Activated naive CD8-positive, alpha-beta T cell (primary cell): ENCODE results near the gene TBRG4.

Experiments used
- H3K27ac Mint-ChIP-seq: one replicate; pipeline ENCODE4 v1.8.0; 2021; ENCODE audit warnings: mixed read lengths
- H3K27me3 Mint-ChIP-seq: one replicate; pipeline ENCODE4 v1.8.0; 2021; ENCODE audit warnings: mixed read lengths
- H3K36me3 Mint-ChIP-seq: one replicate; pipeline ENCODE4 v1.8.0; 2021; ENCODE audit warnings: mixed read lengths
- H3K4me1 Mint-ChIP-seq: one replicate; pipeline ENCODE4 v1.8.0; 2021; ENCODE audit warnings: low read depth, mixed read lengths
- H3K4me3 Mint-ChIP-seq: one replicate; pipeline ENCODE4 v1.8.0; 2021; ENCODE audit warnings: mild to moderate bottlenecking, mixed read lengths
- H3K9me3 Mint-ChIP-seq: one replicate; pipeline ENCODE4 v1.8.0; 2021; ENCODE audit warnings: low read depth, mixed read lengths

The TBRG4 gene

DNA sequence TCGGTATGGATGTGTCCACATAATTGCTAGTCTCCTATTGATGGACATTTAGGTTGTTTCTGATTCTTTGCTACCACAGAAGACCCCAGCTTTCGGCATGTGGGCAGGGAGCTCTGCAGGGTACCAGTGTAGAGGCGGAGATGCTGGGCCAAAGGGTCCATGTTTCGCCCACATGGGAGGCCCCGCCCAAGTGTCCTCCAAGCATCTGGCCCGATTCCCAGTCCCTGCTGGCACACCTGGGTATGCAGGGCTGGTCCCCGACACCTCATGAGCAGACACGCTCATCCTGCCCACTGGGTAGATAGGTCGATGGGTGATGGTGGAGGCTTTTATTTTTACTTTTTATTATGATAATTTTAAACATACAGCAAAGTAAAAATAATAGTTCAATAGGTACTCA, 19.4 kb upstream of the TBRG4 start:
- no peak overlapping the region for H3K27ac Mint-ChIP-seq
- H3K36me3 Mint-ChIP-seq = no peaks in the 10 kb centered on the region
- no peaks in the 10 kb centered on the region for H3K9me3 Mint-ChIP-seq
- H3K27me3 Mint-ChIP-seq = no peaks in the 10 kb centered on the region
- H3K4me1 Mint-ChIP-seq = peaks cover 4% of the 10 kb centered on the region
- no peak overlapping the region for H3K4me3 Mint-ChIP-seq

DNA sequence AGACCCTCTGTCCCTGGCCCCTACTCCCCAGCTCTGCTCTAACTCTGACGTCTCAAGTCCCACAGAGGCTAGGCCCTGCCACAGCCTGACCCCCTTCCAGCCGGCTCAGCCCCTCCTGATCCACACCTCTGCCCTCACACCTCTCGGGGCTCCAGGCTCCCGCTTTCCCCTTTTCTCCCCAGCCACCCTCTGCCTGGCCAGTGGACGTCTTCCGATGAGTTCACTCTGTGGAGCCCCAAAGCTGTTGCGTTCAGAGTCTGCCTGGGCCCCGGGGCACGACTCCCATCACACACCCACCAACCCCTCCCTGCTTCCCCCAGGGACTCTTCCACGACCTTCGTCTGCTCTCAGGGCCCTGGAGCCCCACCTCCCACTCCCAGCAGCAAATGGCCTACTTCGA, 18.4 kb upstream of the TBRG4 start:
- Mint-ChIP-seq H3K36me3 (no peaks in the 10 kb centered on the region), H3K9me3 (no peaks in the 10 kb centered on the region), H3K27ac (no peak overlapping the region), H3K4me3 (no peak overlapping the region), H3K27me3 (no peaks in the 10 kb centered on the region), H3K4me1 (no peaks in the 10 kb centered on the region)

DNA sequence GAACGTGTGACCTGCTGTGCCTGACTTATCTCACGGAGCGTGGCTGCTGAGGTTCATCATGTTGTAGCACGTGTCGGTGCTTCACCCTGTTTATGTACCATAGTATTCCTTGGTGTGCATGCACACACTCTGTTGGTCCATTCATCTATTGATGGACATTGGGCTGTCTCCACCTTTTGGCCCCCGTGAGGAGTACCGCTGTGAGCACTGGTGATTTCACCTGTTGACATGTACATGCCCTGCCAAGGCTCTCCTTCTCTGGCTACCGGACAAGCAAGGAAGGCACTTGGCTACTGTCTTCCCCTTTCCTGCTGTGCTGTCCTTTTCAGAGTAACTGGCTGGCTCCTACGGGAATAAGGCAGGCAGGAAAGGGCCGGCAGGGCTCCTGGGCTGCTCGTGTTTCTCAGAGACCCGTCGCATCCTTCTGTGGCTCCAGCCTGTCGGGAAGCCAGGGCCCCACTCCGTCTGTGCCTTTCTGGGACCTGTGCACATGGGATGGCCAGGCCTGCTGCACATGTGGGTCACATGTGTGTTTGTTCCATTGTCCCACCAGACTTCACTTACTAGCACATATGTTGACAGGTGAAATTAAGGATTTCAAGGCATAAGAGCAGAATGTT, 17.8 kb upstream of the TBRG4 start:
- Mint-ChIP-seq H3K4me3 (no peak overlapping the region), H3K27me3 (no peaks in the 10 kb centered on the region), H3K4me1 (no peaks in the 10 kb centered on the region), H3K9me3 (no peaks in the 10 kb centered on the region), H3K27ac (no peak overlapping the region), H3K36me3 (no peaks in the 10 kb centered on the region)

DNA sequence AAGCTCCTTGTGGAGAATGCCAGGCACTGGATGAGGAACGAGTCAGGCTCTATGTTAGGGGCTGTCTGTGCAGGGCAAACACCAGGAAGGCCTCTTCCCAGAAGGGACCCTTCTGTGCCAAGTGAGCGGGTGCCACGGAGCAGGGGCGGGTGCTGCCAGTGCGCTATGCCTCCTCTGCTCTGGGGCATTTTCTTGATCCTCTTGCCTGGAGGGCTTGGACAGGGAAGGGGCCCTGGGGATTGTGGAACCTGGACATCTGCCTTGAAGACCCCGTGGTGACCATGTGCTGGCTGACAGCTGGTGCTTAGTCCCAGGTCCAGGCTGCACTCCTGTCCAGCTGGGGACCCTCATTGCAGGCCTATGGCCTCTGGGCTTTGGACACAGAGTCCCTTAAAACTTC, 15.4 kb upstream of the TBRG4 start:
- H3K4me1 Mint-ChIP-seq = peaks cover 14% of the 10 kb centered on the region
- H3K9me3 Mint-ChIP-seq = no peaks in the 10 kb centered on the region
- no peaks in the 10 kb centered on the region for H3K36me3 Mint-ChIP-seq
- no peaks in the 10 kb centered on the region for H3K27me3 Mint-ChIP-seq
- no peak overlapping the region for H3K27ac Mint-ChIP-seq
- H3K4me3 Mint-ChIP-seq = no peak overlapping the region

DNA sequence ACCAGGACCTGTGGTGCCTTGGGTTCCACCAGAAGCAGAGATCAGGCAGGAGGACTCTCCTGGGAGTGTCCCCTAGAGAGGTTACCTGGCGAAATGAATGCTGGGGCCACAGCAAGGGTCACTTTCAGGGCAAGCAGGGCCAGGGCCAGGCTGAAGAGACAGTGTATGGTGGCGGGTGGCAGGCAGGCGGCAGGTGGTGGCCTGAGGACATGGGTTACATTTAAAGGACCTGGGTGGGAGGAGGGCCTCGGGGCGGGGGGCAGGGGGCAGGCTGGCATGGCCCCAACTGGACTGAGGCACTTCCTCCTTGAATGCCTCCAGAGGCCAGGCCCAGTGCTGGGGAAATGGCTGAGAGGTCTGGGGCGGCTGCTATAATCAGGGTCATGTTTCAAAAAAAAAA, 14.7 kb upstream of the TBRG4 start:
- H3K36me3 Mint-ChIP-seq = no peaks in the 10 kb centered on the region

DNA sequence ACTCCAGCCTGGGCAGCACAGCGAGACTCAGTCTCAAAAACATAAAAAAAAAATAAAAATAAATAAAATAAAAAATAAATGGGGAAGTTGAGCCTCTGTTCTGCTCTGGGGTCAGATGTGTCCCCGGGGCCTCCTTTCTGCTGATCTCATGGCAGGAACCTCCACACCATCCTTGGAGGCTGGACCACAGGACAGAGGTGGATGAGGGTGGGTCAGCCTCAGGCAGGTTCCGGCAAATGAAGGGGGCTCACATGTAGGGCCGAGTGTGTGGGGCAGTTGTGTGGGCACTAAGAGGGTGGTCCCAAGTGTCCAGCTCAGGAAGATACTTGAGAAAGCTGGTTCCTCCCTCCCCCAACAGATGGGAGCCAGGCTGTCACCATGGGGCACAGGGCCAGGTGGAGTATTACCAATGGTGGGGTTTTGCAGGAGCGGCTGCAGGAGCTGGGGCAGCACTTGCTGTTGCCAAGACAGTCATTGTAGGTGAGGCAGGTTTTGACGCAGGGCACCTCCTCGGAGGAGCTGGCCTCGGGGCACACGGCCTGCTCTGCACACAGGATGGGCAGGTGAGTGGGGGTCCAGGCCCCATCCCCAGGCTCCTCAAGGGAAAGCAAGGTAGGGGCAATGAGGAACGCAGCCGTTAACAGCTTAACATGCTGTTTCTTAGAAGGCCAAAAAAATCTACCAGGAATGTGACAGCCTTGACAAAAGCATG, 13.9 kb upstream of the TBRG4 start:
- no peak overlapping the region for H3K4me3 Mint-ChIP-seq
- H3K4me1 Mint-ChIP-seq = peaks cover 14% of the 10 kb centered on the region
- no peak overlapping the region for H3K27ac Mint-ChIP-seq
- no peaks in the 10 kb centered on the region for H3K9me3 Mint-ChIP-seq
- H3K27me3 Mint-ChIP-seq = no peaks in the 10 kb centered on the region
- no peaks in the 10 kb centered on the region for H3K36me3 Mint-ChIP-seq

More for the DNA sequence above, 14.7 kb upstream of the TBRG4 start:
- H3K4me1 Mint-ChIP-seq = peaks cover 14% of the 10 kb centered on the region
- H3K27ac Mint-ChIP-seq = no peak overlapping the region
- no peak overlapping the region for H3K4me3 Mint-ChIP-seq
- H3K27me3 Mint-ChIP-seq = no peaks in the 10 kb centered on the region
- no peaks in the 10 kb centered on the region for H3K9me3 Mint-ChIP-seq

DNA sequence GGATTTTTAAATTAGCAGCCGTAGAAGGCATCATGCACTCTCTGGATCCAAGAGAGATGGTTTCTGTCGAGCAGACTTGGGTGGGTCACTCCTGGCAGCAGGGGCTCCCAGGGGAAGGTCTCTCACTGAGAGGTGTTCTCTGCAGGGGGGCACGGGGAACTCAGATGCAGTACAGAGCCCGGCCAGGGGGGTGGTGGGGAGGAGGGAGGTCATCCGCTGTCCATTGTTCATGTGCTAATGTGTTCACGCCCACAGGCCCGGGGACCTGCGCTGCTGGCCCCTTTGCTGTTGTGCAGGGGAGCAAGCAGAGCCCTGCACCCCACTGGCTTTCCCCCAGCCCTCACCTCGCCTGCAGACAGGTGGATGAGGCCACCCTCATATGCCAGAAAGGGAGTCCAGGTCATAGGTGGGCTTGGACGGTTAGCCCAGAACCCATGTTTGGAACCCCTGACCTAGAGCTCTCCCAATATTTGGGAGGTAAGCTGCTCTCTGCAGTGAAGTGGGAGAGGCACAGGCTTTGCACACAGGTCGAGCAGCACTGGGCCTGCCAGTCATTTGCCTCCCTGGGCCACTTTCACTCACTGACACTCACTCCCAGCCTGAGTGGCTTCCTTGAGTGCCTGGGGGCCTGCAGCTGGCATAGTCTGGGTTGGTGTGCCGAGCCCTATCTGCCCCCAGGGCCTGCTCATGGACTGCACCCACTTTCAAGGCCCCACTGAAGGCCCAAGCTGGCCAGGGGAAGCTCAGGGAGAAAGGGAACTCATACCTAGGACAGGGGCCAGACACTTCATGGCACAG, 12.6 kb upstream of the TBRG4 start:
- Mint-ChIP-seq H3K4me3 (no peak overlapping the region), H3K36me3 (no peaks in the 10 kb centered on the region), H3K9me3 (no peaks in the 10 kb centered on the region), H3K27ac (no peak overlapping the region), H3K4me1 (peaks cover 14% of the 10 kb centered on the region), H3K27me3 (peaks cover 3% of the 10 kb centered on the region)

DNA sequence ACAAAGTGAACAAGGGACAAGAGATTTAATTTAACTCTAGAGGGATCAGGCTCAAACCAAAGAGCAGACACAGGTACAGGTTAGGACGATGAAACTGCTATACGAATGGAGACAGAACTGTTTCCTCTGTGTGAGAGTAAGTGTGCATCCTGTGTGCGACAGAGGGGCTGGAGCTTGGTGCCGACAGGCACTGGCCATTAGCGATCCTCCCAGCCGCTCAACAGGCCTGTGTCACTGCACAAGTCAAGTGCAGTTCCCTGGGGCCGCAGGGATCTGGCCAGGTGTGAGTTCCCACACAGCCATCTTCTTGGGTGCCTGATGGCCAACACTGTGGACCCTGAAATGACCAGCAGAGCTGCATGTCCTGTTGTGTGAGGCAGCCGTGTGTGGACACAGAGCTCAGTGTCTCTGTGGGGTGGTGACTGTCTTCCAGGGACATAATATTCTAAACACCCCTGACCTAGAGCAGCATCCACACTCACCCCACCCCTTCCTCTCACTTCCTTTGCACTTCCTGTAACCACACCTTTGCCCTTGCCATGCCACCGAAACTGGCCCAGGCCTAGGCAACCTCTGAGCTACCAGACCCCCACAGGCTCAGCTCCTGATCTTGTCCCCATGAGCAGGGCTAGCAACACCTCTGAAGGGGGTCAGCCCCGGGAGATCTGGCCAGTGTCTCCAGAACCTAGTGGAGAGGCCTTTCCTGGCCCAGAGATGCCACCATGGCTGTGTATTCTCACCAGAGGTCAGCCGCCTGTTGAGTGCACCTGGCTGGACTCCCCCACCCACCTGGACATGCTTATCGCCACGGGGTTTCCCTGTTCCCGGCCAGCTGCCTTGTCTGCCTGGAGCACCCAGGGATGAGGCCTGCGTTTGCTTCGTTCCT, 11.7 kb upstream of the TBRG4 start:
- Mint-ChIP-seq H3K4me3 (peak overlapping the region; percentile 40), H3K27me3 (peaks cover 4% of the 10 kb centered on the region), H3K4me1 (peaks cover 14% of the 10 kb centered on the region)

GRCh38 chr7:45119550-45119949, 8.1 kb upstream of the TBRG4 start:
- Mint-ChIP-seq H3K27ac (no peak overlapping the region), H3K4me3 (no peak overlapping the region), H3K4me1 (peaks cover 14% of the 10 kb centered on the region), H3K36me3 (no peaks in the 10 kb centered on the region), H3K27me3 (peaks cover 4% of the 10 kb centered on the region), H3K9me3 (no peaks in the 10 kb centered on the region)

More for the DNA sequence above, 11.7 kb upstream of the TBRG4 start:
- Mint-ChIP-seq H3K9me3 (no peaks in the 10 kb centered on the region), H3K27ac (peak overlapping the region; percentile 80), H3K36me3 (no peaks in the 10 kb centered on the region)

GRCh38 chr7:45118889-45119331, 7.4 kb upstream of the TBRG4 start:
- Mint-ChIP-seq H3K4me1 (peaks cover 14% of the 10 kb centered on the region), H3K36me3 (no peaks in the 10 kb centered on the region), H3K4me3 (no peak overlapping the region), H3K9me3 (no peaks in the 10 kb centered on the region), H3K27me3 (peaks cover 4% of the 10 kb centered on the region), H3K27ac (no peak overlapping the region)

DNA sequence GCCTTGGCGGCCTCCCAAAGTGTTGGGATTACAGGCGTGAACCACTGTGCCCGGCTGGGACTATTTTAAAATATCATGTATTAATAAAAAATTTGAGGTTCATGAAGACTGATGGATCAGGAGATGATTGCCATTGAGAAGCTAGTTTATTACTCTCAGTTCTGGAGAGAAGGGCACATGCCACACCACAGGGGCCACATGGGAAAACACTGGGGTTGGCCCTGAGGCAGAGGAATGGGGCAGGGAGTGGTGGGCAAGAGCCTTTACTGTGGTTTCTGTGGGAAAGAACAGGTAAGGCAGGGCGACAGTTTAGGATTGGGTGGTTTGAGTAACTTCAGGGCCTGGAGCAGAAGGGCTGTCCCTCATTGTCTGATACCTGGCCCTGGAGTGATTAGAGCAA, 6.8 kb upstream of the TBRG4 start:
- no peak overlapping the region for H3K27ac Mint-ChIP-seq
- no peaks in the 10 kb centered on the region for H3K9me3 Mint-ChIP-seq
- H3K36me3 Mint-ChIP-seq = no peaks in the 10 kb centered on the region
- H3K4me1 Mint-ChIP-seq = peaks cover 9% of the 10 kb centered on the region
- peaks cover 4% of the 10 kb centered on the region for H3K27me3 Mint-ChIP-seq
- H3K4me3 Mint-ChIP-seq = no peak overlapping the region

- H3K27me3 Mint-ChIP-seq = peaks cover 4% of the 10 kb centered on the region
- H3K4me1 Mint-ChIP-seq = peaks cover 5% of the 10 kb centered on the region
- H3K9me3 Mint-ChIP-seq = no peaks in the 10 kb centered on the region
- H3K27ac Mint-ChIP-seq = no peak overlapping the region
- H3K36me3 Mint-ChIP-seq = no peaks in the 10 kb centered on the region
- no peak overlapping the region for H3K4me3 Mint-ChIP-seq
Observed at GRCh38 chr7:45117582-45117981, 6.1 kb upstream of the TBRG4 start.

GRCh38 chr7:45116048-45116447, 4.6 kb upstream of the TBRG4 start:
- H3K27ac Mint-ChIP-seq = no peak overlapping the region
- H3K36me3 Mint-ChIP-seq = no peaks in the 10 kb centered on the region
- H3K4me1 Mint-ChIP-seq = peaks cover 9% of the 10 kb centered on the region
- H3K27me3 Mint-ChIP-seq = peaks cover 4% of the 10 kb centered on the region
- no peaks in the 10 kb centered on the region for H3K9me3 Mint-ChIP-seq
- no peak overlapping the region for H3K4me3 Mint-ChIP-seq

GRCh38 chr7:45114926-45115325, 3.4 kb upstream of the TBRG4 start:
- H3K36me3 Mint-ChIP-seq = peaks cover 5% of the 10 kb centered on the region
- H3K9me3 Mint-ChIP-seq = no peaks in the 10 kb centered on the region
- peaks cover 4% of the 10 kb centered on the region for H3K27me3 Mint-ChIP-seq
- H3K4me1 Mint-ChIP-seq = peaks cover 15% of the 10 kb centered on the region
- H3K4me3 Mint-ChIP-seq = no peak overlapping the region
- H3K27ac Mint-ChIP-seq = no peak overlapping the region
